GM12878 (cell line): Measurements from ENCODE around the gene OR51D1. TPM values are rescaled to one million over a fixed set of nuclear protein-coding genes. Genes with fewer than 3 reads are reported as not detected.

ENCODE experiments used
- ATAC-seq: fragments of 200-7000 bp; cut with Tn5 transposase; 3 replicates; pipeline ENCODE4 v1.9.1; 2020; ENCODE audit warnings: mild to moderate bottlenecking, moderate library complexity
- BruUV-seq: library from RNA; stranded (reverse); fragments of 400-500 nt; replicated peaks from 2 replicates; lab custom pipeline; 2021; lab: Mats Ljungman, UMichigan
- CTCF ChIA-PET: fragments of 300-600 bp; sonication (Branson Sonifier 250); formaldehyde crosslinking; extraction: SDS; loops from one replicate; lab custom pipeline; 2021; ENCODE audit warnings: inconsistent platforms; lab: Yijun Ruan, JAX
- POLR2A ChIA-PET: fragments of 350-600 bp; formaldehyde crosslinking; extraction: SDS; loops from one replicate; lab custom pipeline; 2021; ENCODE audit warnings: inconsistent platforms; lab: Charles Lee
- RAD21 ChIA-PET: fragments of 300-600 bp; sonication (Branson Sonifier 250); formaldehyde crosslinking; loops from one replicate; lab custom pipeline; 2023; ENCODE audit warnings: antibody characterized with exemption; ENCODE audit not compliant: unreplicated experiment; lab: Charles Lee
- SMC1A ChIA-PET: fragments of 300-600 bp; sonication (Branson Sonifier 250); formaldehyde crosslinking; loops from one replicate; lab custom pipeline; 2023; ENCODE audit not compliant: unreplicated experiment, uncharacterized antibody; lab: Charles Lee
- DNase-seq: peaks from one replicate; pipeline ENCODE4 v3.0.0-alpha.2; 2011; ENCODE audit warnings: low read depth, low spot score
- FAIRE-seq: peaks from 3 replicates; lab custom pipeline; 2011; peaks lifted over from hg19 to GRCh38; lab: Jason Lieb, UNC
- H2AFZ ChIP-seq: 2 replicates; pipeline ENCODE4 v1.6.0; 2011; ENCODE audit warnings: low read depth, low read length, control low read depth; ENCODE audit not compliant: control insufficient read depth
- H3K27ac ChIP-seq: 2 replicates; pipeline ENCODE4 v1.5.1; 2011; ENCODE audit warnings: control low read depth; ENCODE audit not compliant: control insufficient read depth, insufficient read depth
- H3K27me3 ChIP-seq, 2 experiments: replicated peaks in 1 of 2; 2 replicates each; pipeline versions ENCODE4 v1.6.0 to v1.6.1; 2011; ENCODE audit warnings: low read length in 1 of 2; ENCODE audit not compliant: control insufficient read depth in 2 of 2, insufficient read depth in 2 of 2
- H3K36me3 ChIP-seq, 2 experiments: 2 replicates each; pipeline ENCODE4 v1.5.1; 2011; ENCODE audit warnings: low read length in 1 of 2; ENCODE audit not compliant: control insufficient read depth in 2 of 2, insufficient read depth in 2 of 2
- H3K4me1 ChIP-seq: 2 replicates; pipeline ENCODE4 v1.6.1; 2011; ENCODE audit warnings: mild to moderate bottlenecking, low read length, moderate library complexity, mixed read lengths; ENCODE audit not compliant: control insufficient read depth, insufficient read depth
- H3K4me2 ChIP-seq: 2 replicates; pipeline ENCODE4 v1.6.0; 2011; ENCODE audit warnings: control low read depth; ENCODE audit not compliant: control insufficient read depth, insufficient read depth
- H3K4me3 ChIP-seq: fragments of 200-600 bp; sonication (generic); 2 replicates; pipeline ENCODE4 v1.5.1; 2016
- H3K79me2 ChIP-seq: 2 replicates; pipeline ENCODE4 v1.6.0; 2011; ENCODE audit warnings: low read length; ENCODE audit not compliant: control insufficient read depth, insufficient read depth
- H3K9ac ChIP-seq: 2 replicates; pipeline ENCODE4 v1.8.0; 2011; ENCODE audit warnings: low read length, control low read depth, mixed read lengths; ENCODE audit not compliant: control insufficient read depth, insufficient read depth
- H3K9me3 ChIP-seq: replicated peaks from 3 replicates; pipeline ENCODE4 v1.5.1; 2011; ENCODE audit warnings: mild to moderate bottlenecking, low read length; ENCODE audit not compliant: control insufficient read depth, insufficient read depth
- H4K20me1 ChIP-seq: 2 replicates; pipeline ENCODE4 v1.6.0; 2011; ENCODE audit not compliant: control insufficient read depth, insufficient read depth
- CHD4 ChIP-seq: fragments of 200-600 bp; sonication (generic); IDR thresholded peaks from 2 replicates; pipeline ENCODE4 v1.6.1; 2016; ENCODE audit warnings: mild to moderate bottlenecking
- MXI1 ChIP-seq: fragments of 150-350 bp; IDR thresholded peaks from 2 replicates; pipeline ENCODE4 v1.6.1; 2011; ENCODE audit warnings: low read depth, mild to moderate bottlenecking, inconsistent platforms, low read length, improper control_type of control experiment
- RBBP5 ChIP-seq: fragments of 200-600 bp; sonication (generic); conservative IDR thresholded peaks from 2 replicates; pipeline ENCODE4 v1.6.1; 2016
- RUNX3 ChIP-seq: IDR thresholded peaks from 2 replicates; pipeline ENCODE4 v1.6.1; 2012; ENCODE audit warnings: low read length, inconsistent platforms
- SMAD5 ChIP-seq: IDR thresholded peaks from 2 replicates; pipeline ENCODE4 v1.6.1; 2016; ENCODE audit warnings: antibody characterized with exemption, low read depth
- whole genome bisulfite sequencing: methylation state at CpG from one replicate; pipeline ENCODE4 v1.1.6; 2016; ENCODE audit warnings: low lambda C conversion rate; ENCODE audit not compliant: insufficient replicate concordance, insufficient coverage; ENCODE audit errors: missing lambda C conversion rate; 5-methylcytosine and 5-hydroxymethylcytosine counted together
- in situ Hi-C: fragments of 300-500 bp; cut with MboI; formaldehyde crosslinking; loops from 9 replicates; pipeline ENCODE4 v1.14.3; 2018; ENCODE audit warnings: mixed read lengths
- intact Hi-C: fragments of 100-400 bp; cut with micrococcal nuclease; formaldehyde crosslinking; loops from one replicate; pipeline ENCODE4 v1.14.2; 2022; ENCODE audit not compliant: unreplicated experiment
- polyA plus RNA-seq, 11 experiments: library from polyadenylated mRNA; depleted of rRNA in 4 of 11; unstranded in 6 of 11; stranded (reverse) in 5 of 11; fragments of >200 nt; fragmentation: Nextera tagmentation in 4 of 11; fragmentation: Illumina TruSeq in 1 of 11; extraction: Ambion mirVana in 4 of 11; extraction: Trizol in 1 of 11; gene quantifications; 1 replicate in 1 of 11; 2 replicates in 10 of 11; pipeline versions ENCODE4 v1.2.1 to v1.2.3, GENCODE V29; 2011 to 2016; ENCODE audit warnings: inconsistent platforms in 2 of 11, missing spikeins in 2 of 11, low read depth in 1 of 11
- total RNA-seq, 4 experiments: library from RNA; depleted of rRNA in 3 of 4; stranded (reverse); fragments of >200 nt in 3 of 4; fragmentation: Illumina TruSeq in 1 of 4; extraction: Trizol in 1 of 4; gene quantifications; 2 replicates each; pipeline versions ENCODE4 v1.2.1 to v1.2.3, GENCODE V29; 2013 to 2021
- TF ChIP-seq, protein P1 (sequence below): fragments of 450-650 bp; IDR thresholded peaks from 2 replicates; pipeline ENCODE4 v1.6.1; 2014; ENCODE audit warnings: mild to moderate bottlenecking
- TF ChIP-seq, protein P2 (sequence below), 3 experiments: IDR thresholded peaks in 2 of 3; conservative IDR thresholded peaks in 1 of 3; 2 replicates each; pipeline ENCODE4 v1.5.1; 2011; ENCODE audit warnings: low read depth in 3 of 3, low read length in 3 of 3, mild to moderate bottlenecking in 3 of 3, control low read depth in 2 of 3, moderate library complexity in 2 of 3, inconsistent platforms in 1 of 3, mixed read lengths in 1 of 3; ENCODE audit not compliant: control insufficient read depth in 2 of 3, insufficient read depth in 1 of 3; ENCODE audit errors: extremely low read depth in 1 of 3

Gene OR51D1
- total and polyA plus RNA-seq, 10 of the 15 experiments (the other 5 are each of a cell fraction or from before 2014, with no cell fraction given) = 0.06 TPM; not detected in 9

DNA sequence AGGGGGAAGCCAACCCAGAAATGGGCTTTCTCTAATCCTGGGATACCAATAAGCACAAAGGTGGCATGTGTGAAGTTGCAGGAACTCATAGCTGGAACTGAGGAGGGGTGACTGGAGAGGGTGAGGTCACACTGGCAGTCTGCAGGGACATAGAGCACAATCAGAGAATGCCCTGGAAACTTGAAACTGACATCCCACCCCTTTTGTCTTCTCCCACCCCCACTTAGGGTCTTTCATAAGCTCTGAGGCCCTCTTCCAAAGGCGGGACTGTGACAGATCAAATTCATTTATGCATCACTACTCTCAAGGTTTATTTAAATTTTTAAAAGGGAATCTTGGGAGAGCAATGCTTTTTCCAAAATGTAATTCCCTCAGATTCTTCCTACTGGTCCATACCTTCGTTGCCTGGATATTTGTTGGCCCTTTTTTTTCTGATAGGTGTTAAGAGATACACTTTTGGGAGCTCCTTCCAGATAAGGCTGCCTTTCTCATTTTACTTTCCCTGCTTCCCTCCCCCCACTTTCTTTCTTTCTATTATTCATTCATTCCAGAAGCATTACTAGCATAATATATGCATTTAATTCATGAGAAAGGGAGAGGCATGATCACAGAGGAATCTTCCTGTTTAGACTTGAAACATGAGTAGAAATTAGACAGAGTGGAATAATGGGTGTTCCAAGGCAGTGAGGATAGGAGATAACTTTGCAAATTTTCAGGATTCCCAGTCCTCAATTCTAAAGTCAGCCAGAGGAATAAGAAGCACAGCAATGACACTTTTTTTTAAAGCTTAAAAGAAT, 45.5 kb downstream of the OR51D1 start (continued):
- no peak for TF ChIP-seq MXI1
- TF ChIP-seq, protein P1, sequence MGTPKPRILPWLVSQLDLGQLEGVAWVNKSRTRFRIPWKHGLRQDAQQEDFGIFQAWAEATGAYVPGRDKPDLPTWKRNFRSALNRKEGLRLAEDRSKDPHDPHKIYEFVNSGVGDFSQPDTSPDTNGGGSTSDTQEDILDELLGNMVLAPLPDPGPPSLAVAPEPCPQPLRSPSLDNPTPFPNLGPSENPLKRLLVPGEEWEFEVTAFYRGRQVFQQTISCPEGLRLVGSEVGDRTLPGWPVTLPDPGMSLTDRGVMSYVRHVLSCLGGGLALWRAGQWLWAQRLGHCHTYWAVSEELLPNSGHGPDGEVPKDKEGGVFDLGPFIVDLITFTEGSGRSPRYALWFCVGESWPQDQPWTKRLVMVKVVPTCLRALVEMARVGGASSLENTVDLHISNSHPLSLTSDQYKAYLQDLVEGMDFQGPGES = no peak
- TF ChIP-seq, protein P2, sequence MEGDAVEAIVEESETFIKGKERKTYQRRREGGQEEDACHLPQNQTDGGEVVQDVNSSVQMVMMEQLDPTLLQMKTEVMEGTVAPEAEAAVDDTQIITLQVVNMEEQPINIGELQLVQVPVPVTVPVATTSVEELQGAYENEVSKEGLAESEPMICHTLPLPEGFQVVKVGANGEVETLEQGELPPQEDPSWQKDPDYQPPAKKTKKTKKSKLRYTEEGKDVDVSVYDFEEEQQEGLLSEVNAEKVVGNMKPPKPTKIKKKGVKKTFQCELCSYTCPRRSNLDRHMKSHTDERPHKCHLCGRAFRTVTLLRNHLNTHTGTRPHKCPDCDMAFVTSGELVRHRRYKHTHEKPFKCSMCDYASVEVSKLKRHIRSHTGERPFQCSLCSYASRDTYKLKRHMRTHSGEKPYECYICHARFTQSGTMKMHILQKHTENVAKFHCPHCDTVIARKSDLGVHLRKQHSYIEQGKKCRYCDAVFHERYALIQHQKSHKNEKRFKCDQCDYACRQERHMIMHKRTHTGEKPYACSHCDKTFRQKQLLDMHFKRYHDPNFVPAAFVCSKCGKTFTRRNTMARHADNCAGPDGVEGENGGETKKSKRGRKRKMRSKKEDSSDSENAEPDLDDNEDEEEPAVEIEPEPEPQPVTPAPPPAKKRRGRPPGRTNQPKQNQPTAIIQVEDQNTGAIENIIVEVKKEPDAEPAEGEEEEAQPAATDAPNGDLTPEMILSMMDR (IDR thresholded peaks at IDR 0.05 in 2 of 3, conservative IDR thresholded peaks at IDR 0.05 in 1 of 3; ENCODE audit: control insufficient read depth in 2 of 3, extremely low read depth in 1 of 3, insufficient read depth in 1 of 3, low read depth in 3 of 3, low read length in 3 of 3) = no peak

DNA sequence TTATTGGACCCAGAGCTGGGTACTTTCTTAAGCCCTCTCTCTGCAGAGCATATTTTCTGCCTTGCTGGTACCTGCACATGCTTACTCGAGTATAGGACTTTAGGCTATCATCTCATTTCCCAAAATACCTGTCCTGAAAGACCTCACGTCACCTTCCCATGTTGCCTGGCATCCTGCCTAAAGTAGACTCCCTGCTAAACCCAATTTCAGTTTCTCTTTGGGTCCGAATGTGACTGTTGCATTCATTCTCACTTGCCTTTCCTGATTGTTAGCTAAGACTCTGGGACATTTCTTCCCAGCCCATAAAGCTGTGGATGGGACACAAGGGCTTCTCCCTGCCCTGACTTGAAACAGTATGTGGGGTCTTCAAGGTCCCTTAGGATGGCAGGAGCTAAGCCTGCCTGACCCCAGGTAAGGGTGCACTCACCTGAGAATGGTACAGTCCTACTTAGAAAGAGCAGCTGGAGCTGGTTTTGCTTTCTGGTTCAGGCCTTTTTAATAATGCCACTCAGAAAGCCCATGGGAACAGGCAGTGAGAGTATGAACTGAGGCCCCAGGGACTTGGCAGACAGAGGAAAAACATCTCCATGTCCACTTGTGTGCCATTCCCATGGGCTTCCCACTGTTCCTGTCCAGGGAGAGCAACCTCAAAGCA, 47.5 kb downstream of the OR51D1 start:
- H4K20me1 ChIP-seq = no peaks in the 10 kb centered on the region
- ATAC-seq = no peak
- TF ChIP-seq RUNX3 (no peak), CHD4 (no peak), SMAD5 (no peak), RBBP5 (no peak)
- TF ChIP-seq, all 136 proteins: peak for 0
- H3K79me2 ChIP-seq = no peaks in the 10 kb centered on the region
- intact Hi-C loops = no loop called here
- ChIA-PET CTCF (no interaction called here), RAD21 (no interaction called here), SMC1A (no interaction called here), POLR2A (no interaction called here)
- no peaks in the 10 kb centered on the region for H3K9me3 ChIP-seq
- WGBS = 23% methylated on average over 3 of the region's 3 CpGs
- no peaks in the 10 kb centered on the region; a peak in 1 of 4 replicates for H3K36me3 ChIP-seq
- H3K27ac ChIP-seq = no peak overlapping the region
- FAIRE-seq (no peak), DNase-seq (no peak)
- H2AFZ ChIP-seq = no peak overlapping the region
- H3K27me3 ChIP-seq = no peaks in the 10 kb centered on the region
- in situ Hi-C loops = no loop called here
- H3K4me1 ChIP-seq = no peaks in the 10 kb centered on the region
- no peak overlapping the region for H3K4me3 ChIP-seq
- no peak overlapping the region for H3K4me2 ChIP-seq
- BruUV-seq = no TSS peak
- no peak overlapping the region for H3K9ac ChIP-seq

Other genes with a start within 250 kb of the OR51D1 start
Only the 7 nearest of the 15 such genes appear.
- not detected in 2 replicates for gene OR52M1, start 92.3 kb upstream of the OR51D1 start, total RNA-seq (2014; rRNA removed)
- gene OR52M1, start 92.3 kb upstream of the OR51D1 start, total RNA-seq (2014; rRNA removed; fragmentation: Illumina TruSeq; extraction: Trizol) = not detected in 2 replicates
- not detected in 2 replicates for gene OR52M1, start 92.3 kb upstream of the OR51D1 start, total RNA-seq (2021)
- not detected in 2 replicates for gene OR52M1, start 92.3 kb upstream of the OR51D1 start, polyA plus RNA-seq (2011; rRNA removed)
- not detected in 2 replicates for gene OR52M1, start 92.3 kb upstream of the OR51D1 start, polyA plus RNA-seq (2014; fragmentation: Illumina TruSeq; extraction: Trizol)
- not detected for gene OR52M1, start 92.3 kb upstream of the OR51D1 start, polyA plus RNA-seq (2014; fragmentation: Nextera tagmentation; extraction: Ambion mirVana)
- not detected in 2 replicates for gene OR52M1, start 92.3 kb upstream of the OR51D1 start, polyA plus RNA-seq (2014; rRNA removed)
- gene OR52M1, start 92.3 kb upstream of the OR51D1 start, polyA plus RNA-seq (2016; fragmentation: Nextera tagmentation; extraction: Ambion mirVana) = not detected
- not detected in 2 replicates for gene OR52I2, start 55.7 kb upstream of the OR51D1 start, total RNA-seq (2014; rRNA removed)
- not detected in 2 replicates for gene OR52I2, start 55.7 kb upstream of the OR51D1 start, total RNA-seq (2014; rRNA removed; fragmentation: Illumina TruSeq; extraction: Trizol)
- gene OR52I2, start 55.7 kb upstream of the OR51D1 start, total RNA-seq (2021) = not detected in 2 replicates
- gene OR52I2, start 55.7 kb upstream of the OR51D1 start, polyA plus RNA-seq (2011; rRNA removed) = not detected in 2 replicates
- gene OR52I2, start 55.7 kb upstream of the OR51D1 start, polyA plus RNA-seq (2014; fragmentation: Illumina TruSeq; extraction: Trizol) = not detected in 2 replicates
- gene OR52I2, start 55.7 kb upstream of the OR51D1 start, polyA plus RNA-seq (2014; fragmentation: Nextera tagmentation; extraction: Ambion mirVana) = not detected
- gene OR52I2, start 55.7 kb upstream of the OR51D1 start, polyA plus RNA-seq (2014; rRNA removed) = not detected in 2 replicates
- under 1 TPM; 0.04 to 0.05 TPM for gene OR52I2, start 55.7 kb upstream of the OR51D1 start, polyA plus RNA-seq (2016; fragmentation: Nextera tagmentation; extraction: Ambion mirVana)
- not detected in 2 replicates for gene OR52I1, start 43.4 kb upstream of the OR51D1 start, total RNA-seq (2014; rRNA removed)
- gene OR52I1, start 43.4 kb upstream of the OR51D1 start, total RNA-seq (2014; rRNA removed; fragmentation: Illumina TruSeq; extraction: Trizol) = not detected in 2 replicates
- not detected in 2 replicates for gene OR52I1, start 43.4 kb upstream of the OR51D1 start, total RNA-seq (2021)
- gene OR52I1, start 43.4 kb upstream of the OR51D1 start, polyA plus RNA-seq (2011; rRNA removed) = not detected in 2 replicates
- gene OR52I1, start 43.4 kb upstream of the OR51D1 start, polyA plus RNA-seq (2014; fragmentation: Illumina TruSeq; extraction: Trizol) = not detected in 2 replicates
- gene OR52I1, start 43.4 kb upstream of the OR51D1 start, polyA plus RNA-seq (2014; fragmentation: Nextera tagmentation; extraction: Ambion mirVana) = not detected
- gene OR52I1, start 43.4 kb upstream of the OR51D1 start, polyA plus RNA-seq (2014; rRNA removed) = not detected in 2 replicates
- gene OR52I1, start 43.4 kb upstream of the OR51D1 start, polyA plus RNA-seq (2016; fragmentation: Nextera tagmentation; extraction: Ambion mirVana) = not detected
- 9.5 and 10.5 TPM in 2 replicates for gene TRIM68, start 29.2 kb upstream of the OR51D1 start, total RNA-seq (2014; rRNA removed)
- 7.0 and 7.6 TPM in 2 replicates for gene TRIM68, start 29.2 kb upstream of the OR51D1 start, total RNA-seq (2014; rRNA removed; fragmentation: Illumina TruSeq; extraction: Trizol)
- gene TRIM68, start 29.2 kb upstream of the OR51D1 start, total RNA-seq (2021) = 11.2 and 13.7 TPM in 2 replicates
- 4.8 and 7.0 TPM in 2 replicates for gene TRIM68, start 29.2 kb upstream of the OR51D1 start, polyA plus RNA-seq (2011; rRNA removed)
- 10.6 and 12.6 TPM in 2 replicates for gene TRIM68, start 29.2 kb upstream of the OR51D1 start, polyA plus RNA-seq (2014; fragmentation: Illumina TruSeq; extraction: Trizol)
- 1 to 10 TPM; 3.3 to 5.4 TPM for gene TRIM68, start 29.2 kb upstream of the OR51D1 start, polyA plus RNA-seq (2014; fragmentation: Nextera tagmentation; extraction: Ambion mirVana)
- gene TRIM68, start 29.2 kb upstream of the OR51D1 start, polyA plus RNA-seq (2014; rRNA removed) = 7.5 and 8.0 TPM in 2 replicates
- gene TRIM68, start 29.2 kb upstream of the OR51D1 start, polyA plus RNA-seq (2016; fragmentation: Nextera tagmentation; extraction: Ambion mirVana) = 1 to 10 TPM; 8.9 to 9.2 TPM
- gene OR51E1, start 6.5 kb downstream of the OR51D1 start, total RNA-seq (2014; rRNA removed) = not detected in 2 replicates
- gene OR51E1, start 6.5 kb downstream of the OR51D1 start, total RNA-seq (2014; rRNA removed; fragmentation: Illumina TruSeq; extraction: Trizol) = not detected in 2 replicates
- gene OR51E1, start 6.5 kb downstream of the OR51D1 start, total RNA-seq (2021) = not detected in 2 replicates
- not detected in 2 replicates for gene OR51E1, start 6.5 kb downstream of the OR51D1 start, polyA plus RNA-seq (2011; rRNA removed)
- gene OR51E1, start 6.5 kb downstream of the OR51D1 start, polyA plus RNA-seq (2014; fragmentation: Illumina TruSeq; extraction: Trizol) = not detected in 2 replicates
- gene OR51E1, start 6.5 kb downstream of the OR51D1 start, polyA plus RNA-seq (2014; fragmentation: Nextera tagmentation; extraction: Ambion mirVana) = not detected
- not detected in 2 replicates for gene OR51E1, start 6.5 kb downstream of the OR51D1 start, polyA plus RNA-seq (2014; rRNA removed)
- gene OR51E1, start 6.5 kb downstream of the OR51D1 start, polyA plus RNA-seq (2016; fragmentation: Nextera tagmentation; extraction: Ambion mirVana) = not detected
- not detected in 2 replicates for gene OR51E2, start 60.4 kb downstream of the OR51D1 start, total RNA-seq (2014; rRNA removed)
- not detected in 2 replicates for gene OR51E2, start 60.4 kb downstream of the OR51D1 start, total RNA-seq (2014; rRNA removed; fragmentation: Illumina TruSeq; extraction: Trizol)
- not detected in 2 replicates for gene OR51E2, start 60.4 kb downstream of the OR51D1 start, total RNA-seq (2021)
- not detected in 2 replicates for gene OR51E2, start 60.4 kb downstream of the OR51D1 start, polyA plus RNA-seq (2011; rRNA removed)
- not detected in 2 replicates for gene OR51E2, start 60.4 kb downstream of the OR51D1 start, polyA plus RNA-seq (2014; fragmentation: Illumina TruSeq; extraction: Trizol)
- gene OR51E2, start 60.4 kb downstream of the OR51D1 start, polyA plus RNA-seq (2014; fragmentation: Nextera tagmentation; extraction: Ambion mirVana) = not detected
- not detected in 2 replicates for gene OR51E2, start 60.4 kb downstream of the OR51D1 start, polyA plus RNA-seq (2014; rRNA removed)
- gene OR51E2, start 60.4 kb downstream of the OR51D1 start, polyA plus RNA-seq (2016; fragmentation: Nextera tagmentation; extraction: Ambion mirVana) = not detected
- gene MMP26, start 67.3 kb downstream of the OR51D1 start, total RNA-seq (2014; rRNA removed) = not detected in 2 replicates
- gene MMP26, start 67.3 kb downstream of the OR51D1 start, total RNA-seq (2014; rRNA removed; fragmentation: Illumina TruSeq; extraction: Trizol) = not detected in 2 replicates
- not detected in 2 replicates for gene MMP26, start 67.3 kb downstream of the OR51D1 start, total RNA-seq (2021)
- not detected in 2 replicates for gene MMP26, start 67.3 kb downstream of the OR51D1 start, polyA plus RNA-seq (2011; rRNA removed)
- not detected in 2 replicates for gene MMP26, start 67.3 kb downstream of the OR51D1 start, polyA plus RNA-seq (2014; fragmentation: Illumina TruSeq; extraction: Trizol)
- gene MMP26, start 67.3 kb downstream of the OR51D1 start, polyA plus RNA-seq (2014; fragmentation: Nextera tagmentation; extraction: Ambion mirVana) = not detected
- gene MMP26, start 67.3 kb downstream of the OR51D1 start, polyA plus RNA-seq (2014; rRNA removed) = not detected in 2 replicates
- gene MMP26, start 67.3 kb downstream of the OR51D1 start, polyA plus RNA-seq (2016; fragmentation: Nextera tagmentation; extraction: Ambion mirVana) = not detected